ENCODE results near the gene IL1B. TPM values are rescaled to one million over a fixed set of nuclear protein-coding genes. Genes with fewer than 3 reads are reported as not detected.

IL1B gene
- total RNA-seq, 1 experiment from 2014 or later: not detected

- DNase-seq (ENCODE audit: low read depth, low spot score) (no peak), ATAC-seq (no peak)
- Histone ChIP-seq H3K27ac (ENCODE audit: low read length) (no peak overlapping the region), H3K4me3 (ENCODE audit: low read depth in 2 of 2, low read length in 2 of 2) (no peak overlapping the region), H3K36me3 (ENCODE audit: control insufficient read depth, insufficient read depth, low read length) (no peaks in the 10 kb centered on the region), H3K4me1 (ENCODE audit: control insufficient read depth, insufficient read depth, low read length) (no peaks in the 10 kb centered on the region), H3K27me3 (ENCODE audit: control insufficient read depth, insufficient read depth, low read length) (no peaks in the 10 kb centered on the region), H3K9me3 (ENCODE audit: control insufficient read depth, insufficient read depth, low read depth, low read length) (no peaks in the 10 kb centered on the region)
- intact Hi-C loops (cut with micrococcal nuclease; ENCODE audit: unreplicated experiment) (no loop called here), in situ Hi-C loops (cut with HindIII; ENCODE audit: low pct_unique_long_range_greater_than_20kb, low sequenced_read_pairs) (no loop called here)
- BruUV-seq (replicated peaks): no TSS peak
- TF ChIP-seq CTCF (IDR thresholded peaks at IDR 0.05) (no peak), POLR2AphosphoS5 (IDR thresholded peaks at IDR 0.05; ENCODE audit: low read depth, low read length) (no peak), SIN3A (IDR thresholded peaks at IDR 0.05; ENCODE audit: borderline replicate concordance, insufficient read depth, low read depth, low read length) (no peak), TCF7L2 (IDR thresholded peaks at IDR 0.05; ENCODE audit: low read depth, low read length) (no peak), REST (IDR thresholded peaks at IDR 0.05; ENCODE audit: insufficient read depth in 1 of 2, low read depth in 2 of 2, low read length in 1 of 2) (no peak)
- ChIA-PET CTCF (no interaction called here), POLR2A (interaction anchor here (0.5 kb wide), 1 partner anchor 9 kb away, joined by 3 read pairs; no protein-coding TSS in a partner anchor)
These were observed 14.9 kb downstream of the IL1B start for GRCh38 chr2:112821682-112822081.

GRCh38 chr2:112821142-112821541, 15.4 kb downstream of the IL1B start:
- in situ Hi-C loops (cut with HindIII; ENCODE audit: low pct_unique_long_range_greater_than_20kb, low sequenced_read_pairs) (no loop called here), intact Hi-C loops (cut with micrococcal nuclease; ENCODE audit: unreplicated experiment) (no loop called here)
- H3K27ac ChIP-seq (ENCODE audit: low read length): no peak overlapping the region
- TF ChIP-seq CTCF (IDR thresholded peaks at IDR 0.05): no peak
- no peak for TF ChIP-seq TCF7L2 (IDR thresholded peaks at IDR 0.05; ENCODE audit: low read depth, low read length)
- no peak for TF ChIP-seq REST (IDR thresholded peaks at IDR 0.05; ENCODE audit: insufficient read depth in 1 of 2, low read depth in 2 of 2, low read length in 1 of 2)
- TF ChIP-seq SIN3A (IDR thresholded peaks at IDR 0.05; ENCODE audit: borderline replicate concordance, insufficient read depth, low read depth, low read length): no peak
- no peak for TF ChIP-seq POLR2AphosphoS5 (IDR thresholded peaks at IDR 0.05; ENCODE audit: low read depth, low read length)
- no peak overlapping the region for H3K4me3 ChIP-seq (ENCODE audit: low read depth in 2 of 2, low read length in 2 of 2)
- H3K9me3 ChIP-seq (ENCODE audit: control insufficient read depth, insufficient read depth, low read depth, low read length): no peaks in the 10 kb centered on the region
- H3K27me3 ChIP-seq (ENCODE audit: control insufficient read depth, insufficient read depth, low read length): no peaks in the 10 kb centered on the region
- ChIA-PET POLR2A (interaction anchor here (0.5 kb wide), 1 partner anchor 9 kb away, joined by 3 read pairs; no protein-coding TSS in a partner anchor), CTCF (no interaction called here)
- no TSS peak for BruUV-seq (replicated peaks)
- no peaks in the 10 kb centered on the region for H3K4me1 ChIP-seq (ENCODE audit: control insufficient read depth, insufficient read depth, low read length)
- DNase-seq (ENCODE audit: low read depth, low spot score) (no peak), ATAC-seq (no peak)
- H3K36me3 ChIP-seq (ENCODE audit: control insufficient read depth, insufficient read depth, low read length): no peaks in the 10 kb centered on the region
